Measurements from ENCODE around the gene GPX5. TPM values are rescaled to one million over a fixed set of nuclear protein-coding genes. Genes with fewer than 3 reads are reported as not detected.

GPX5 gene
- total RNA-seq, 1 donor, result not detected

DNA sequence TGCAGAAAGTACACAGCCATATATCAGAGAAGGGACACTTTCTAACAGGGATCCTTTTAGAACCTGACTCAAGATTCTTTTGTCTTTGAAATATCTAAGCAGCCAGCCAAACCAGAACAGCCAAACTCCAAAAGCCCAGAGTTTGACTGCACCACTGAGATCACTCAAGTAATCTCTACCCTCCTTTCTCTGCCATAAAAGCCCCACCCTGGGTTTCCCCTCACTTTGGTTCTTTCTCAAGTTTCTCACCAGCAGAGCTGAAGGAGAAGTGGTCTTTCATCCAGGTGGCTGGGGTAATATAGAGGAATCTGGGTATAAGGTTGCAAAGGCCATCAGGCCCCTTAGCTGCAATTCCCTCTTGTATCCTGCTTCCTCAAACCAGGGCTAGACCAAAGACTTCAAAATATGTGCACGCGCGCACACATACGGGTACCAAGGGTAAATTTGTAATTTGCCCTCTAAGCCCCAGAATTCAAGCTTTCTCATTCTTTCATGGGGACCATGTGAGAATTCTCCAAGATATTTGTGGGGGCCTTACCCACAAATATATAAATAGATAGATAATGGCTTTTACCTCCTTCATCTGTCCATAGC lies 42.9 kb downstream of the GPX5 start:
- no peak for DNase-seq (ENCODE audit: low read depth)
- TF ChIP-seq, protein P1, sequence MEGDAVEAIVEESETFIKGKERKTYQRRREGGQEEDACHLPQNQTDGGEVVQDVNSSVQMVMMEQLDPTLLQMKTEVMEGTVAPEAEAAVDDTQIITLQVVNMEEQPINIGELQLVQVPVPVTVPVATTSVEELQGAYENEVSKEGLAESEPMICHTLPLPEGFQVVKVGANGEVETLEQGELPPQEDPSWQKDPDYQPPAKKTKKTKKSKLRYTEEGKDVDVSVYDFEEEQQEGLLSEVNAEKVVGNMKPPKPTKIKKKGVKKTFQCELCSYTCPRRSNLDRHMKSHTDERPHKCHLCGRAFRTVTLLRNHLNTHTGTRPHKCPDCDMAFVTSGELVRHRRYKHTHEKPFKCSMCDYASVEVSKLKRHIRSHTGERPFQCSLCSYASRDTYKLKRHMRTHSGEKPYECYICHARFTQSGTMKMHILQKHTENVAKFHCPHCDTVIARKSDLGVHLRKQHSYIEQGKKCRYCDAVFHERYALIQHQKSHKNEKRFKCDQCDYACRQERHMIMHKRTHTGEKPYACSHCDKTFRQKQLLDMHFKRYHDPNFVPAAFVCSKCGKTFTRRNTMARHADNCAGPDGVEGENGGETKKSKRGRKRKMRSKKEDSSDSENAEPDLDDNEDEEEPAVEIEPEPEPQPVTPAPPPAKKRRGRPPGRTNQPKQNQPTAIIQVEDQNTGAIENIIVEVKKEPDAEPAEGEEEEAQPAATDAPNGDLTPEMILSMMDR (IDR thresholded peaks at IDR 0.05; ENCODE audit: insufficient read depth, low read length), result no peak
- H3K4me3 ChIP-seq (ENCODE audit: low read depth, low read length), result no peak overlapping the region

DNA sequence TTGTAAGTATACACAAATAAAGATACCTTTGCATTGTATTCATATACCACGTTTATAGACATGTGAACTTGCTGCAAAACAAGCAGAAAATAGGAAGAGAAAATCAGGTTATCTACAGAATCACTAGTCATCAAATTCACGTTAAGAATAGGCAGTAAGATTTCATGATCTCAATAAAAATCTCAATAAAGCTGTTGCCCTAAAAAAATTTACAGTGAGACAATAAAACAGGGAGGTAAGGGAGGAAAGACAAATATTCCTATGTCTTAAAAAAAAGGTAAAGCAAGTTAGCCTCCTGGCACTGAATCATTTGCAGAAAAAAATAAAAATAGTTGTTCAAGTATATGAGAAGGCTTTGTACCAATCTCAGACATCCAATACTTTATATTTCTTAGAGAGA lies 44.1 kb downstream of the GPX5 start:
- no peak for DNase-seq (ENCODE audit: low read depth)
- H3K4me3 ChIP-seq (ENCODE audit: low read depth, low read length), result no peak overlapping the region
- TF ChIP-seq, protein P1 (IDR thresholded peaks at IDR 0.05; ENCODE audit: insufficient read depth, low read length), result no peak

DNA sequence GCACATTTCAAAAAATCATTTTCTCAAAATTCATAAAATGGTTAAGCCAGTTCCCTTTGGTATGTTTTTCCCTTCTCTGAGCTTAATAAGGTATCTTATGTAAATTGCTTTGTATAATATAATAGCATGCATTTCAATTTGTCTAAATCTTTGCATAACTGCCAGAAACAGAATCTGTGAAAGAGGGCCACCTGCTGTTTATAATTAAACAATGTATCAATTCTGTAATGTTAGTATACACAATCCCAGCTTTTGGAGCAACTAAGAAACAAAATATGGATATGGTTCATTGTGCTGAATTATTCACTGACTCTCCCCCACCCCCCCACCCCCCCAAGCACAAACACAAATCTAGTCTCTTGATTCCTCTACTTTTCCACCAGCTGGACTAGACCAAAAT lies 54.8 kb downstream of the GPX5 start:
- TF ChIP-seq, protein P1 (IDR thresholded peaks at IDR 0.05; ENCODE audit: insufficient read depth, low read length), result no peak
- H3K4me3 ChIP-seq (ENCODE audit: low read depth, low read length), result no peak overlapping the region
- peak; percentile 5 for DNase-seq (ENCODE audit: low read depth)

DNA sequence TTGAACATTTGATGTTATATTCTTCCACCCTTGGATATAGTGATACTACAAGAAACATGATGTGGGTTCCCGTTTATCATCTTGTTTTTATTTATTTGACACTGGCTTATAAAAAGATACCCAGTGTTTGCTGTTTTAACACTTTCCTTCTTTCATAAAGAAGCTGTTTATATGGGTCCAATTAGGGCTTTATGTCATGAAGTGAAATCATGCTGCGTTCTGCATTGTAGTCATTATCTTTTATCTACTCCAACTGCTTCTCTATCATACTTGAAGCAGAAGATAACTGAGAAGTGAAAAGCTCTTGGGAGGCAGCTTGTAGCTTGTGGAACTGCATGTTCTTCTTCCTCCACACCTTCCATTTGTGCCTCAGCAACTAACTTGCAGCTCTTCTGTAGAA lies 57.8 kb downstream of the GPX5 start:
- TF ChIP-seq, protein P1 (IDR thresholded peaks at IDR 0.05; ENCODE audit: insufficient read depth, low read length), result no peak
- H3K4me3 ChIP-seq (ENCODE audit: low read depth, low read length), result no peak overlapping the region
- DNase-seq (ENCODE audit: low read depth), result no peak

Other genes starting within 250 kb of the GPX5 start
- 7.7 and 8.1 TPM in 2 replicates for gene PGBD1, start 244.3 kb upstream of the GPX5 start, total RNA-seq (ENCODE audit: low replicate concordance)
- 13.9 and 31.2 TPM in 2 replicates for gene ZSCAN31, start 189.7 kb upstream of the GPX5 start, total RNA-seq (ENCODE audit: low replicate concordance)
- gene ZKSCAN3, start 175.9 kb upstream of the GPX5 start, total RNA-seq (ENCODE audit: low replicate concordance), result 2.6 and 3.6 TPM in 2 replicates
- gene ZSCAN12, start 126.1 kb upstream of the GPX5 start, total RNA-seq (ENCODE audit: low replicate concordance), result 6.5 and 11.0 TPM in 2 replicates
- 6.7 and 12.0 TPM in 2 replicates for gene ZSCAN23, start 82.4 kb upstream of the GPX5 start, total RNA-seq (ENCODE audit: low replicate concordance)
- gene GPX6, start 10.1 kb upstream of the GPX5 start, total RNA-seq (ENCODE audit: low replicate concordance), result not detected in 2 replicates

All from fibroblast of the aortic adventitia (primary cell).